Brain microvascular endothelial cell (primary cell): ENCODE results near the gene RAX2.

Experiments used
- DNase-seq: peaks from one replicate; pipeline ENCODE4 v3.0.0-alpha.2; 2020
- H3K27ac ChIP-seq: fragments of 250-450 bp; sonication (Bioruptor Pico); 2 replicates; pipeline ENCODE4 v1.5.1; 2020; ENCODE audit warnings: mild to moderate bottlenecking, moderate library complexity
- H3K27me3 ChIP-seq: fragments of 250-450 bp; sonication (Bioruptor Pico); replicated peaks from 2 replicates; pipeline ENCODE4 v1.5.1; 2020; ENCODE audit warnings: mild to moderate bottlenecking
- H3K36me3 ChIP-seq: fragments of 250-450 bp; sonication (Bioruptor Pico); replicated peaks from 2 replicates; pipeline ENCODE4 v1.5.1; 2020; ENCODE audit warnings: mild to moderate bottlenecking
- H3K4me3 ChIP-seq: 2 replicates; pipeline ENCODE4 v1.5.1; 2011; ENCODE audit warnings: low read depth, mild to moderate bottlenecking, control low read depth, low read length, moderate library complexity
- in situ Hi-C: cut with HindIII; loops from 2 replicates; pipeline ENCODE4 v1.10.0; 2017; ENCODE audit warnings: low sequenced_read_pairs, low pct_ligation_motif_present
- TF ChIP-seq, protein P1 (sequence below): IDR thresholded peaks from 2 replicates; pipeline ENCODE4 v1.5.1; 2011; ENCODE audit warnings: low read depth, mild to moderate bottlenecking, moderate library complexity, low read length, control low read depth, inconsistent platforms; ENCODE audit errors: missing control alignments

RAX2 gene

DNA sequence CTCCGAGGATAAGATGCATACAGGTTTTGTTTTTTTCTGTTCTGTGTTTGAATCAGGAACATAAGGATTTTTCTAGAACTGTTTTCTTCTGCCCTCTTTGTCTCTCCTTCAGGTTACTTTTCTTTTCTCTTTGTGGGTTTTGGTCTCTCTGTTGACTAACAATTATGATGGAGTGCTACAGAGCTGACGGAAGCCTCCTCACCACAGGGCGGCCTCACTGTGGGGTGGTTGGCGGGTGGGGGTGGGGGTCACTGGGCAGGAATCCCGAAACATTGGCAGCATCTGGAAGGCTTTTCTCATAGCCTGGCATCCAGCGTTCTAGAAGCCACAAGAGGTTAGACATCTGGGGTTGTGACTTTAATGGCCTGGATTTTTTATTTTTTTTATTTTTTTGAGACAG lies 26.1 kb upstream of the RAX2 start:
- Histone ChIP-seq H3K27me3 (peaks cover 23% of the 10 kb centered on the region), H3K4me3 (no peak overlapping the region), H3K36me3 (no peaks in the 10 kb centered on the region), H3K27ac (no peak overlapping the region)
- in situ Hi-C loops = no loop called here
- no peak for DNase-seq
- TF ChIP-seq, protein P1, sequence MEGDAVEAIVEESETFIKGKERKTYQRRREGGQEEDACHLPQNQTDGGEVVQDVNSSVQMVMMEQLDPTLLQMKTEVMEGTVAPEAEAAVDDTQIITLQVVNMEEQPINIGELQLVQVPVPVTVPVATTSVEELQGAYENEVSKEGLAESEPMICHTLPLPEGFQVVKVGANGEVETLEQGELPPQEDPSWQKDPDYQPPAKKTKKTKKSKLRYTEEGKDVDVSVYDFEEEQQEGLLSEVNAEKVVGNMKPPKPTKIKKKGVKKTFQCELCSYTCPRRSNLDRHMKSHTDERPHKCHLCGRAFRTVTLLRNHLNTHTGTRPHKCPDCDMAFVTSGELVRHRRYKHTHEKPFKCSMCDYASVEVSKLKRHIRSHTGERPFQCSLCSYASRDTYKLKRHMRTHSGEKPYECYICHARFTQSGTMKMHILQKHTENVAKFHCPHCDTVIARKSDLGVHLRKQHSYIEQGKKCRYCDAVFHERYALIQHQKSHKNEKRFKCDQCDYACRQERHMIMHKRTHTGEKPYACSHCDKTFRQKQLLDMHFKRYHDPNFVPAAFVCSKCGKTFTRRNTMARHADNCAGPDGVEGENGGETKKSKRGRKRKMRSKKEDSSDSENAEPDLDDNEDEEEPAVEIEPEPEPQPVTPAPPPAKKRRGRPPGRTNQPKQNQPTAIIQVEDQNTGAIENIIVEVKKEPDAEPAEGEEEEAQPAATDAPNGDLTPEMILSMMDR = no peak

DNA sequence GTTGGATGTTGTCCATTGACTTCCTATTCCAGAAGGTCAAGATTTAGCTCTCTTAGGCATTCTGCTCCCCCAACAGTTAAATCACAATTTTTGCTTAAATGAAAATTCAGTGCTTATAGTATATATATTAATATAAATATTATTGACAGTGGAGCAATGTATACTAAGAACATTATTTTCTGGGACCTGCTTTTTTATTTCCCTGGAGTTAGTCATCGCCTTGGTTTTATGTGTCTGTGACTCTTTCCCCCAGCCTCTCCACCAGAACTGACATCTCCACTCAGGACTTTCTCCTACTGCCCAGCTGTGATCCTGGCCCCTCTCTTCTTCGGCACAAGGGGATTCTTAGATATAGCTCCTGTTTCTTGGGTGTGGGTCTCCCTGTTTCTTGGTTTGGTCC lies 24.3 kb upstream of the RAX2 start:
- DNase-seq = no peak
- TF ChIP-seq, protein P1 = no peak
- H3K27me3 ChIP-seq = peaks cover 10% of the 10 kb centered on the region
- H3K27ac ChIP-seq = no peak overlapping the region
- no peaks in the 10 kb centered on the region for H3K36me3 ChIP-seq
- in situ Hi-C loops = no loop called here
- H3K4me3 ChIP-seq = no peak overlapping the region

DNA sequence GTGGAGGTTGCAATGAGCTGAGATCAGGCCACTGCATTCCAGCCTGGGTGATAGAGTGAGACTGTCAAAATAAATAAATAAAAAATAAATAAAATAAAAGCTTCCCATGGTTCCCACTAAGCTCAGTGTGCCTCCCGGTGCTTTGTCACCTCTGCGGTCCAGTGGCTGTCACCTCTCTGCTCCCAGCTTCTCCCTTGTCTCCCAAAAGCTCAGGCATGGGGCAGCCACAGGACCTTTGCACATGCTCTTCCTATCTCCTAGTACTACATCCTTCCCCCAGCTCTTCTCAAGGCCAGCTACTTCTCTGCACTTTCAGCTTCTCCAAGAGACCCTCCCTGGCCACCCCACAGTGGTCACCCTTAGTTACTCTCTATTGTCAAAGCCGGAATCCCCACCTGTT lies 21.8 kb upstream of the RAX2 start:
- in situ Hi-C loops = no loop called here
- no peaks in the 10 kb centered on the region for H3K36me3 ChIP-seq
- no peak overlapping the region for H3K4me3 ChIP-seq
- TF ChIP-seq, protein P1 = no peak
- DNase-seq = no peak
- H3K27me3 ChIP-seq = no peaks in the 10 kb centered on the region
- no peak overlapping the region for H3K27ac ChIP-seq

DNA sequence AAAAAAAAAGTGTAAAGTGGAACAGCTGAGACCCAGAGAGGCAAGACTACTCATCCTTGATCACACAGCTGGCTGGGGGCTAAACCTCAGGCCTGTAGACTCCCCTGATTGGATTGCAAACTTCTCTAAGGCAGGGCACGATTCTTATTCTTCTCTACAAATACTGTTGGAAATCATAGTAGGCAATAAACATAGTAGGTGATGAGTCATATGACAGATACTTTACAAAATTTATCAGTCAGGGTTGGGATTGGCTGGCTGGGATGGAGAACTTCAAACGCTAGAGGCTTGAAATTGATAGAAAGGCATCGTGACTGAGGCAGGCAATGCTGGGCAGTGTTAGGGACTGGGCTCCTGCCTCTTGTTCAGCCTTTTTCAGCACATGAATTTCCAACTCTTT lies 20.1 kb upstream of the RAX2 start:
- H3K27me3 ChIP-seq = no peaks in the 10 kb centered on the region
- H3K27ac ChIP-seq = no peak overlapping the region
- H3K4me3 ChIP-seq = no peak overlapping the region
- TF ChIP-seq, protein P1 = no peak
- in situ Hi-C loops = no loop called here
- no peak for DNase-seq
- no peaks in the 10 kb centered on the region for H3K36me3 ChIP-seq

DNA sequence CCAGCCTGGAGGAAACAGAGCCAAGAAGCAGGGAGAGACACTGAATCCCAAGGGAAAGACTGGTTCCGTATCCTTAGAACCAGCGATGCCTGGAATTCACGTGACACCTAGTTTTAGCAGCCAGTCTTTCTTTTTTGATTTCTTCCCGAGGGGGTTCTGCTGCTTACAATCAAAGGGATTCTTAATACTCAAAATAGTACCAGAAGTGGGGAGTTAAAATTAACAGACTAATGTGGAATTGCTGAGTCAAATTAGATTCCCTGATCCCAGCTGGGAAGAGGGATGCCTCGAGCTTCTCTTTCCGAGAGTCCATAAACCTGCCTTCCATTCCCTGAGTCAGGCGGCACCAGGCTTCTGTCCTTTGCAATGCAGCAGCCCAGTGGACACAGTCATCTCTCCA lies 18.9 kb upstream of the RAX2 start:
- TF ChIP-seq, protein P1 = no peak
- in situ Hi-C loops = no loop called here

DNA sequence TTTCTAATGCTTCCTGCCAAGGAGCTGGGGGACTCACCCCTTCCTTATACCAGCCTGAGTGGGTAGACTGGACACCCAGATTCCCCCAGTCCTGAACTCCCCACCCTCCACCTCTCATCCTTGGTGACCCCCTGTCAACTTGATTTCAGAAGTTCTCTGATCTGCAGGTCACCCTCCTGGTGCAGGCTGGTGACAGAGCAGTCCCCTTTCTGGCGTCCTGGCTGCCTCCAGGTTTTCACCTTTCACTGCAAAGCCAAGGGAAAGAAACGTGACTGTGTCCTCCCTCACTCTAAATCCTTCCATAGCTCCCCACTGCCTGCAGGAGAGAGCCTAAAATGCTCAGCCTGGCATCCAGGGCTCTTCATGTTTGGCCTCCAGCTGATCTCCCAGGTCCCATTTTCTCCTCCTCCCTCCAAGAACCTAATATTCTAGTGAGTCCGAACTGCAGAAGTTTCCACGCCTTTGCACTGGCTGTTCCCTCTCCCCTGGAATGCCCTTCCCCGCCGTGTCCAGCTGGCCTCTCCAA lies 18.2 kb upstream of the RAX2 start:
- Histone ChIP-seq H3K27me3 (peaks cover 8% of the 10 kb centered on the region), H3K4me3 (no peak overlapping the region), H3K36me3 (no peaks in the 10 kb centered on the region), H3K27ac (no peak overlapping the region)
- in situ Hi-C loops = no loop called here
- DNase-seq = no peak
- TF ChIP-seq, protein P1 = no peak

More for the DNA sequence above, 18.9 kb upstream of the RAX2 start:
- peaks cover 2% of the 10 kb centered on the region for H3K27me3 ChIP-seq
- DNase-seq = no peak
- no peak overlapping the region for H3K4me3 ChIP-seq
- H3K36me3 ChIP-seq = no peaks in the 10 kb centered on the region
- H3K27ac ChIP-seq = no peak overlapping the region
